NCI-H460 (cell line): Measurements from ENCODE around the gene ACSF3. TPM values are rescaled to one million over a fixed set of nuclear protein-coding genes. Genes with fewer than 3 reads are reported as not detected.

Experiments
- DNase-seq: peaks from one replicate; pipeline ENCODE4 v3.0.0-alpha.2; 2016; ENCODE audit warnings: low read depth; ENCODE audit errors: extremely low read depth
- polyA plus RNA-seq: library from polyadenylated mRNA; depleted of rRNA; stranded (reverse); fragments of >200 nt; gene quantifications from 2 replicates; pipeline ENCODE4 v1.2.3, GENCODE V29; 2014; cell fraction: nucleus; rRNA removed
- total RNA-seq: library from RNA; depleted of rRNA; stranded (reverse); fragments of >200 nt; shearing (Covaris generic); gene quantifications from 2 replicates; pipeline ENCODE4 v1.2.3, GENCODE V29; 2014; rRNA removed

The ACSF3 gene
- 19.6 and 20.4 TPM in 2 replicates for total RNA-seq
- 28.0 and 30.8 TPM in 2 replicates for polyA plus RNA-seq

DNA sequence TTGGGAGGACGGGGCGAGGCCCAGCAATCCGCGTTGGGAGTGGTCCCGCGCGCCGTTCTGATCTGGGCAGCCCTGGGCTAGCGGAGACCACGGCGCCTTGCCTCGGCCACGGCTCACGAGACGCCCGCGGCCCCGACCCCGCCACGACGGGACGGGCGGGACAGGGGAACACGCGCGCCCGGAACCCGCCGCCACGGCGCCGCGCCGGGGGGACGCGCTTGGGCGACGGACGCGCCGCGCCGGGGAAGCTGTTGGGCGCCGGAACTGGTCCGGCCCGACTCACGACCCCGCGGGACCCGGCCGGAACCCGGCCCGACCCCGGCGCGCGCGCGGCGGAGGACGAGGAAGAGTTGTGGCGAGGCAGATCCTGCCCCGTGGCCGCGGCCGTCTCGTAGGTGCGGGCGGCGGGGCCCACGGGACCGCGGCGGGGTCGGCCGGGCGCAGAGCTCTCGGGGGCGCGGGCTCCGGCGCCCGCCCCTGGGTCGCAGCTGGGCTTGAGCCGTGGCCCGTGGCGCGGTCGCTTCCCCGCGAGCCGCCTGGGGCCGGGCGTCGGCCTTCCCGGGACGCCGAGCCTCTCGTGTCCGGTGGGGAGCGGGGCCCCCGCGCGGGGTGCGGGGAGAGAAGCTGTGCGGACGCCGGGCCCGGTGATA lies at the start of gene ACSF3:
Gene ACSF3 (plus strand): TSS at position 251 of the 650 bp plus-strand sequence. CDS start 6,830 bp downstream, outside the sequence.
- peak; percentile 20 for DNase-seq

DNA sequence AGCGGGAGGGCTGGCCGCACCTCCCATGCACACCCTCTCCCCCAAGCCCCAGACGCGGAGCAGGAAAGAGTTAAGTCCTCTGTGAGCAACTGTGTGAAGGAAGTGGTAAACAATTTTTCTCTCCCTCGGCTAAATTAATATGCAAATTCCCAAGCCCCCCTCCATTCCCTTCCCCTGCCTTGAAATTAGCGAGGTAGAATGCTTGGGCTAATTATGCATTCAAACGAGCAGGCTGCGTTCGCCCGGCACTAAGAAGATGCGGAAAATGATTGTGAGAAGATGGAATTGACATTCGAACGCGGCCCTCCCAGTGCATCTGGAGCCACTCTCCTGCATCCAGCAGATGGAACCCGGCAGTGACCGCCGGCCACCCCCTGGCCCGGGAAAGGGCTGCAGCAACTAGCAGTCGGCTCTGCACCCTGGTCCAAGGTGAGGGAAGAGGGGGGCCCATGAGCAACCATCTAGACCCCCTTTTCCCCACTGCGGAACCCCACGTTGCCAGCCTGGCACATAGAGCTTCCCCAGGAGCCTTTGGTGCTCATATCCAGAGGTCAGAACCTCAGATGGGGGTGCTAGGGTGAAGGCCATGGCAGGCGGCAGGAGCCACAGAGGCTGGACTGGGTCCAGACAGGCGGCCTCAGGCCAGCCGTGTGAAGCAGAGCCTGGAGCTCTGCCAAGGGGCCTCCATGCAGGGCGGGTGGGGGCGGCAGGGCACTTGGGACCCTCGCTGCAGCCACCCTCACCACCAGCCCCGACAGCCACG lies 49.1 kb upstream of the ACSF3 start:
- DNase-seq, result no peak

DNA sequence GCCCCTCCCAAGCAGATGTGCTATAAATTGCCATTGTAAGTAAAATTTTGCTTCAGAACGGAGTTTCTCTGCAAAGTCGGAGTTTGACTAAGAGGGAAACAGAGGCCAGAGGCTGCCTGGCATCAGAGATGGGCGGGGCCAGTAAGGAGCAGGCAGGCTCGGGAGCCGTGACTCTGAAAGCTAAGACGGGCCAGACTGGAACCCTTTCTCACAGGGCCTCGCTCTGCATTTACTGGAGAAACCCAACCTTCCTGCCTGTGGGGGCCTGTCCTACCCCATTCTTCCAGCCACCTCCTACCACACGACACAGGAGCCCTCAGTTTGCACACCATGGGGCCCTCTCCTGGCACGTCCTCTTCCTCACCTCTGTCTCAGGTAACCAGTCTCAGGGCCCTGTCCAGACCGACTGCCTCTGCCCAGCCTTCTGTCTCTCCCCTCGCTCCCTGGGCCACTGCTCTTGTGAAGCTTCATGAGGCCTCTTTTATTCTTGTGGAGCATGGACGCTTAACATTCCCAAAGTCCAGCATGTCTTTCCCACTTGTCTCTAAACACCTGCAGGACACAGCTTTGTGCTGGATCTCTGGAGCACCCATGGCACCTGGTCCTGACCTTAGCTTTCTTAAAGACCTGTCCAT lies 48.4 kb upstream of the ACSF3 start:
- no peak for DNase-seq

DNA sequence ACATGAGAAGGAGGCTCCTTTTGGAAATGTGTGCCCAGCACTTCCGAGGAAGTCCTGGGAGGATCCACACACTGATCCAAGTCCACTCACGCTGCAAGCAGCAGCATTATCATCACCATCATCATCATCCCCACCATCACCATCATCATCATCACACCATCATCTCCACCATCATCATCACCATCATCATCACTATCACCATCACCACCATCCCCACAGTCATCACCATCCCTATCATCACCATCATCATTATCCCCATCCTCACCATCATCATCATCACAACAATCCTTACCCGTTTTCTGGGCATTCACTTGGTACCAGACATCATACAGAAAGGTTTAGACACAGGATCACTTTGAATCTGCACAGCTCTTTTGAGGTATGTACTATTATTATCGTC lies 47.8 kb upstream of the ACSF3 start:
- no peak for DNase-seq

DNA sequence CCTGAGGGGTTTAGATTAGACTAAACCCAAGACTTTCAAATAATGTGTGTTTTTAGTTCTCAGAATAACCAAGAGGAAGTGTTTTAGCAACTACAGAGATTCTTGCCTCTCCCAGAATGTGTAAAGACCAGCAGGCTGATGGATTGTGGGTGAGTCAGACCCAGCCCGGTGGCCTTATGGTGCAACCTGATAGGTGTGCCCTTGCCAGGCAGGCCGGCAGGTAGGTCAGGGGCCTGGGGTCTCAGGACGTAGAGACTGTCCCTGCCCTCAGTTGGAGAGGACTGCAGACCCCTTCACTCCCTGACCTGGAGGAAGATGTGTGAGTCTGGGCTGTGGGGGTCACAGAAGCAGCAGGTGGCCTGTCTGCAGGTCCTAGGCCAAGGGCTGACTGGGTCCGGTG lies 47.2 kb upstream of the ACSF3 start:
- no peak for DNase-seq

DNA sequence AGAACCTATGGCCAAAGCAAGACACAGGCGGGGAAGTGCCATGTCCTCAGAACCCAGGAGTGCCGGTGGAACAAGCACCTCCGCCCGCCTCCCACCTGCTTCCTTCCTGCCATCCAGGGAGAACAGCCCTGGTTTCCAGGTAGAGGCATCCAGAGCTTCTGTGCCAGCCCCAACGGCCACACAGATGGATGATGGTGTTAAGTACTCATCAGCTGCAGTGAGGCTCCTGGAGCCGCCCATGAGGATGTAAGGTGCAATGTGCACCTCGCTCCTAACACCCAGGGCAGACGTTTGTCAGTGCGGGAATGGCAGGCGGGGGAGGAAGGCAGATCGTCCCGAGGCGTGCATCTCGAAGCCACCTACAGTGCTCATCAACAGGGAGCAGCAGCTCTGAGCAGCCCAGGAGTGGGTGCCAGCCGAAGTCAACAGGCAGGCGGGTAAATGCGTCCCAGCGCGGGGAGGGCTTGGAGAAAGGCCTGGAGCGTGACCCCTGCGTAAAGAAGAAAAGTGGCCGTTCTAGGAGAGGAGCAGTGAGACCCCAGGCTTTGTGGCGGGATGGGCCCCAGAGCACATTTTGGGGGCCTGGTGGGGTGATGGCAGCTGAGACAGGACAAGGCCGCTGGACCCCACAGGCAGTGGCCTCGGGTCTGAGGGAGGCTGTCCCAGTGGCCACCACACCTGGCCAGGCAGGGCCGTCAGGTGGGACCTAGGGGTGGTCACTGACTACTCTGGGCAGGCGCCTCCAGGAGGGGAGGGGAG lies 46.1 kb upstream of the ACSF3 start:
- no peak for DNase-seq

DNA sequence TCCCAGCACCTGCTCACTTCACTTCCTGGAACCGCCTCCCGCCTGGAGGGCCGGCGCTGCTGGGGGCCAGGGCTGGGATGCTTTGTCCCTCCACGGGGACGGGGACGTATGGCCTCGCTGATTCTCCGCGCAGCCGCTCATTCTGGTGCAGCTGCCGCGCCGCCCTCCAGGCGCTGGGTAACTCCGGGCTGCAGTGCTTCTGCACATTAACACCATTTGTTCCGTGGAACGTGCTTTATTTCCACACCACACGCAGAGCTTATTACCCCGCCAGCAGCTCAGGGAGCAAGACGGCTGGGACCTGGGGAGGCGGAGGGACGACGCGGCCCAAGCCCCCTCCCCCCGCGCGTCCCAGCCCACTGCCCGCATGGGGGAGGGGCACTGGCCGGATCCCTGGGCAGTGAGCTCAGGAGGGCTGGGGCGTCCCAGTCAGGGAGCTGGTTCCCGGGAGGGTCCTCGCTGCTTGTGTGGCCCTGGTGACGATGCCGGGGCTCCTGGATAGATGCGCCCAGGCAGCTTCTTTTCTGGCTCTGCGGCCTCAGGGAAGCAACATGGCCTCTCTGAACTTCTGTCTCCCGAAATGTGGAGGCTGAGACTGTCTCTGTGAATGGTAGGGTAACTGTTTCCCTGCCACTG lies 45.4 kb upstream of the ACSF3 start:
- DNase-seq, result no peak

DNA sequence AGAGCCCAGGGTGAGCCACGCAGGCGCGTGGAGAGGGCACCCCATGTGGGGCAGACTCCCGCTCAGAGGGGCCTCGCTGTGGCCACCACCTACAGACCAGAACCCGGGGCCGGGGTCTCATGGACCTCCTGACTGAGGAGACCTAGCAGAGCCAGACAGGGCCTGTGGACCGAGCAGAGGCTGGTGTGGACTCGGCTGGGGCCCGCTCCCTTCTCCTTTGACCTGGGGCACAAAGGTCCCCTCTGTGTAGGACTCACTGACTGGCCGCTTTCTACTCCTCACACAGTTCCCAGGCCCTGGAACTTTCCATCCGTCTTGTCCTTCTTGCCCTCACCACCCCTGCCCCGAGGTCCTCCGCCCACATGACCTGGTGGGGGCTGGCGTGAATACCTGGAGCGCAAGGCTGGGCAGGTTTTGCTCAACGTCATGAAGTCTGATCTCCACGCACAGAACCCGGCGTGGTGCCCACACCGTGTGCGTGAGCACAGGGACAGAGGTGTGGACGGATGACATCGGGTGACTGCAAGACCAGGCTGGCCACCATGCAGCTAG lies 44.7 kb upstream of the ACSF3 start:
- no peak for DNase-seq

DNA sequence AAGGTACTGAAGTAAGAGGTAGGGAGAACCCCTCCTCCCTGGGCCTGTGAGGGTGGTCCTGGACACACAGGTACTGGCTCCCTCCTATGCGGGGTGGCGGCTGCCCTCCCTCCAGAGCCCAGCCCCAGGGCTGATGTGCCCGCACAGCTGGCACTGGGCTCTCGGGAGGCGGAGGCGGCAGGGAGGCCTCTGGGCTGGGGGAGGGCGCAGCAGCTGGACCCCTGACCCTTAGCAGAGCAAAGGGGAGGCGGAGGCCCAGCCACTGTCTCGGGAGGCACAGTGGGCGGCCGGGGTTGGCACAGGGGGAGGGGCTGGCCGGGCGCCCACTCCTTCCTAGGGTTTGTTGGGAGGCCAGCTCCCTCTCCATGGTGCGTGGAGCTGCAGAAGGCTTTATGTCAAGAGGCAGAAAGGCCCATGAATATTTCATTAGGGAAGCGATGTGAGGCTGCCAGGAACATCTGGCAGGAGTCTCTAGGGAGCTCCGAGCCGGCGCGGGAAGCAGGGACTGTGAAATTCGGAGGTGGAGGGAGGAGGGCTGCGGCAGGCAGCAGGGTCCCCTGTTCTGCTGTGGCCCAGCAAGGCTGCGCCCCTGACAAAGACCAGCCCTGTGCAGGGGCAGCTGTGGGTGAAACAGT lies 44.1 kb upstream of the ACSF3 start:
- no peak for DNase-seq

DNA sequence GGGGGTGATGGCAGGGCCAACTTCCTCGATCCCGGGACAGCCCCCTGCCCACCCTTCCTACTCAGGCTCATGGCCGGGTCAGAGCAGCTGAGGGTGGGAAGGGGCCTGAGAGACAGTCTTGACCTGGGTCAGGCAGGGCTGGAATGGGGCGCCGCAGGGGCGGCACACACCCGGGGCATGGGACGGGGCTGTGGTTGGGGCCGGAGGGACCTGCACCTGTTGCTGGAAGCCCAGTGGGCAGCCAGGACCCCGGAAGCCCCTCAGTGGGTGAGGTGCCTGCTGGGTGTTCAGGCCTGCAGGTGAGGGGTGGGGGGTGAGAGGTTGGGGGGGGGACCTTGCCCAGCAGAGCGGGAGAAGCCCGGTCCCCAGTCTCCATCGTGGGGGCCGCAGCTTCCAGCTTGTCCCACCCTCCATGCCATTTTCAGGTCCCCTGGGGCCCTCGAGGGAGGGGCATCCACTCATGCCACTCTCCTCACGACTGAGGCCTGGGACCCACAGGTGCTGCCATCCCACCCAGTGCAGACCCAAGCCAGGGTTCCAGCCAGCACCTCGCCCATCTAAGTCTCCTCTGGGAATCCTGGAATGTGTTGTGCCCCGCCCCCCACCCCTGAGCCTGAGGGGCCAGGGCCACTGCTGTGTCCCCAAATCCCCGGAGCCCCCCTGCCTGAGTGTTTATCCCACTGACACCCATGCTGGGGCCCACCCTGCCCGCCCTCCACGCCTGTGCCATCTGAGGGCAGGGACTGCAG lies 43.4 kb upstream of the ACSF3 start:
- DNase-seq, result no peak

DNA sequence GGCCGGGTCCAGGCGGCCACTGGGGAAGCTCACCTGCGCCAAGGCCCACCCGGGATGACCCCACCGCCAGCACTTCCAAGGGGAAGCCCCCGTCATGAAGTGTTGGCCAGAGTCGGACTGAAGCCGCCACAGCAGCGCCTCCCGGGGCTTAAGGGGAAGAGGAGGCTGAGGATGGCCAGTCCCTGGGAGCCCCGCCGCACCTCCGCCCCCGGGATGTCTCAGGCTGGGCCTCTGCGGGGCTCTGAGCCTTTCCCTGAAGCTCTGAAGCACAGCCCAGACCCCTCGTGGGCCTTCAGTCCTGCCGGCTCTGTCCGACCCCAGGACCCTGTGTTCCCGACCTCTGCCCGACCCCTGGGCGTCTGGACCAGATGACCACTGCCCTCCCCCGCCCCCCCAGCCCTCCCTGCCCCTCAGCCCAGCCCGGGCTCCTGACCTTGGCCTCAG lies 42.8 kb upstream of the ACSF3 start:
- no peak for DNase-seq

DNA sequence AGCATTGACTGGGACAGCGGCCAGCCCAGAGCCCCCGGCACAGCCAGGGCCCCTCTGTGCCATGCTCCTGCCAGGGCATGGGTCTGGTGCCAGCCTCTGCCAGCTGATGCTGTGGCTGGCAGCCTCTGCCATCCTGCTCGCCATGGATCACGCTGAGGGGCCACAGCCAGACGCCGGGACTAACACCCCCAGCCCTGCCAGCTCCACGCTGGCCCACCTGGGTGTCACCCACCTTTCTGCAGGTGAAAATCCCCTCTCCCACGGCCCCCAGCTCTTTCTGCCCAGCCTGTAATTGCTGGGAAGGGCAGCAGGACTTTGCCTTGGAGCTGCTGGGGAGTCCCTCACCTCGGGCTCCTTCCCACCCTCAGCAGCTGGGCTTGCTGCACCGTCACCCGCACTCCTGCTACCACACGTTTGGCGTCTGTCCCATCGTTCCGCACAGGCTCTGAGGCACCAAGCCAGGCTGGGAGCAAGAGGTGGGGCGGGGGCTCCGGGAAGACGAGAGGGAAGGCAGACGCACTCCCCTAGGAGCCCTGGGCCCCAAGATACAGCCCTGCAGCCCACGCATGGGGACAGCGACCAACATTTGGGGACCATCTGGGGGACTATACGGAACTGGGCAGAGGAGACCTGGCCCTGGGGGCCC lies 42.0 kb upstream of the ACSF3 start:
- no peak for DNase-seq

DNA sequence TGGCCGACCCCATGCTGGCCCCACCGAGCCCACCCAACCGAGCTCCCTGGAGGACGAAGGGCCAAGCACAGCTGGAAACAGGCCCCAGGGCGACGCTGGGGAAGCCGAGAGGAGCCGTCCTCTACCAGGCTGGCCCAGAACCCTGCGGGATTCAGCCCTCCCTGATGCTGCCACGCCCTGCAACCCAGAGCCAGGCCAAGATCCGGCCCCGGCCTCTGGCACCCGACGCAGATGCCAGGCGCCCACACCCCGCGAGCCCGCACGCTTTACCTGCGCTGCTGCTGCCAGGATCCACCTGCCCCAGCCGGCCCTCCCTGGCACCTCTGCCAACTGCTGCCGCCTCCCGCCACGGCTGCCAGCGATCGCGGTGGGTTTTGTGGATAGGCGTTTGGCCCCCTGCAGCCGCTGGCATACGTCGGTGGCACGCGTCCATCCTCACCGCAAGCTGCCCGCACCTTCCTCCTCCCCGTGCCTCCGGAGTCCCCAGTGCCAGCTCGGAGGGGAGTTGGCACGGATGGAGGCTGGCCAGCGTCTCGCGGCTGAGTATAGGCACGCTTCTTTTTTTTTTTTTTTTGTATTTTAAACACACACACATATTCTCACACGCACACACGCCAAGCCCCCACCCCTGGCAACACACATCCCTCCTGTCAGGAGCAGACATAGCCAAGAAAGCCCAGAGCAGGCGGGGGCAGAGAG lies 41.3 kb upstream of the ACSF3 start:
- peak; percentile 15 for DNase-seq

DNA sequence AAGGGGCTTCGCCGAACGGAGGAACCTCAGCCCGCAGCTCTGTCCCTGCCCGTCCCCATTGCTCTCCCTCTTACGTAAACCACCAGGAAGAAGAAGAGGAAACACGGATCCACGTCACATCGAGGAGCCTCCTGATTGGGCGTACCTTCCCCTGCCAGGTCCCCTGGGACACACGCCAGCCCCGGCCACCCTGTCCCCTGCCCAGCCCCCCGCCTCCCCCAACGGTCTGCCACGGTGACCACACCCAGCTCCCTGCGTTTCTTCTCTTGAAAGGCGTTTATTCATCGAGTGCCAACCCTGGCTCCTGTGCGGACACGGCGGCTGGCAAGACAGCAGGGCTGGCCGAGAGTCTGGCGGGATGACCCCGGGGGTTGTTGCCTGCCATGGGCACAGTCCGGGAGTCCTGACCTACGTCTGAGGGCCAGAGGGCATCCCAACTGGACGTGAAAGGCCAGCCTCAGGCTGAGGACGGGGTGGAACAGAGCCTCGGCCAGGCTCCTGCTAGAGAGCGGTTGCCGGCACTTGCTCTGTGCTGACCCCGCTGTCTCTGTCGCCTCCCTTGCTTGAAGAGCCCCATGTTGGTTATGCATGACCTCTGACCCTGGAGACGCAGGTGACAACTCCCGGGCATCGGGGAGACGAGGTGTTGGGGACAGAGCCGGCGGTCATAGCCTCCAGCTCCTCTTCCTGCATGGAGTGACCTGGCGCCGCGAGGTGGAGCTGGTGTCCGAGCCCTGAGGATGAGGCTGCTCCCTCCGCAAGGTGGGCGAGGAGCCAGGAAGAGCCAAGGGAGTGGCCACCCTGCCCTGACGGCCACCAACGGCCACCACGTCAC lies 40.5 kb upstream of the ACSF3 start:
- DNase-seq, result peak; percentile 87

DNA sequence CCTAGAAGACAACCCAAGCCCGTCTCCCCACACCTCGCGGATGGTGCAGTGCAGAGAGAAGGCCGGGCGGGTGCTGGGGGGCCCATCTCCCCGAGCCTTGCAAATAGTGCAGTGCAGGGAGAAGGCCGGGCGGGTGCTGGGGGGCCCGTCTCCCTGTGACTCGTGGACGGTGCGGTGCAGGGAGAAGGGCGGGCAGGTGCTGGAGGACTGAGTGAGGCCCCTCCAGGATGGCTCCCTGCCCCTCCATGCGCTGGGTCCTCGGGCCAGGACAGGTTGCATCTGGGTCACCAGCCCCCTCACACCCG lies 40.0 kb upstream of the ACSF3 start:
- no peak for DNase-seq

DNA sequence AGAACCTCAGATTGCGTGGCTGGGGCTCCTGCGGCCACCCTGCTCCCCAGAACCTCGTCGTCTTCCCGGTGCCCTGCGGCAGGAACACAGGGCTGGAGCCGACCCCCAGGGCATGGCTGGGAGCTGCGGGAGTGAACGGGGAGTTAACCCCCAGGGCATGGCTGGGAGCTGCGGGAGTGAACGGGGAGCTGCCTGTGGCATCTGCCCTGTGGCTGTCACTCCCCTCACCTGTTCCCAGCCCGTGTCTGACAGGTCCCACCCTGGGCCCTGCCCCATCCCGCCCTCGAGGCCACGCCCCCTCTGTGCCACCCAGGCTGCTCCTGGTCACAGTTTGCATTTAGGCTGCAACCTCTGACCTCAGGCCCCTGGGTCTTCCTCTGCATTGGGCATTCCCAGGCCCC lies 39.4 kb upstream of the ACSF3 start:
- no peak for DNase-seq

DNA sequence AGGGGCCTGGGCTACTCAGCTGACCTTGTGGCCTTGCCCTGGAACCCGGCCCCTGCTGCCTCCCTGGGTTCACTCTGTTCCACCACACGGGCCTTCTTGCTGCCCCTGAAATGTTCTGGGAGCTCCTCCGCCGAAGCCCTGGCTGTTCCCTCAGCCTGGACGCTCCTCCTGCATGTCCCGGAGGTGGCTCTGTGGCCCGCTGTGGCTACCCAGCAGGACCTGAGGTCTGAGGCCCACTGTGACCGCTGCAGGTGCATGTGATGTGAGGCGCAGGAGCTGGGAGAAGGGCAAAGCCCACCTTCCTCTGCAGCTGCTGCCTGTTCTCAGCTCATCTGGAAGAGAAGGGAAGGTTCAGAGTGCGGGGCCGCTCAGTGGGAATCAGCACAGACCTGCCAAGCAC lies 38.9 kb upstream of the ACSF3 start:
- no peak for DNase-seq
